ENCODE results near the gene NUDT5.

DNA sequence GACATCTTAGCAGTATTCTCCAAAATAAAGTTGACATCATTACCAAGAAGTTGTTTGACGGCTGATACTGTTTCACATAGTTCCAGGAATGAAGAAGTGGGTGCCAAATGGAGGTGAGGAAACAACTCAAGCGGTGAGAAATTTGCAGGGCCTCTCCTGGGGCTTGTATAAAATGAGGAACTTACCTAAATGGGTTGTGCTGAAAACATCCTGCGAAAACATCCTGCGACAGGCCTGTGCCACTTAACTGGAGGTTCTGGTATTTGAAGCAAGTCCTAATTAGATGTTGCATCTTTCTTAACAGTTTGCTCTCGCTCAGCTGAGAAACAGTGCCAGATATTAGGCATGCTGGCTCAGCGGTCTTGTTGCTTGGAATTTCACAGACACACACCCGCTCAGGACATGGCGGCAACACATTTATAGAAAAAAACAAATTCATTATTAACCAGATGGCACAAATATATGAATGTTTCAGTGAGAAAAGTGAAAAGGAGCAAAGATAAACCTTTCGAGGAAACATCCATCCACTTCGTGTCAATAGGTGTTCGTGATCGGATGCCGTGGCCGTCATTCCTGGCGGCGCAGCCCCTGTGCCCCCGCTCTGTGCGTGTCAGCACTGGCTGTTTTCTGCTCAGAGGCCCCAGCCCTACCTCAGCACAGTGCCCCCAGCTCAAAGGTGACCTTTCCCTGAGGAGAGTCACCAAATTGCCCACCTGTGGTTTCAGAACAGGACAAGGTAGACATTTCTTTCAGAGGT is 48.4 kb upstream of the NUDT5 start:
- TF ChIP-seq POLR2AphosphoS5 (IDR thresholded peaks at IDR 0.05): no peak
- TF ChIP-seq, protein P1, sequence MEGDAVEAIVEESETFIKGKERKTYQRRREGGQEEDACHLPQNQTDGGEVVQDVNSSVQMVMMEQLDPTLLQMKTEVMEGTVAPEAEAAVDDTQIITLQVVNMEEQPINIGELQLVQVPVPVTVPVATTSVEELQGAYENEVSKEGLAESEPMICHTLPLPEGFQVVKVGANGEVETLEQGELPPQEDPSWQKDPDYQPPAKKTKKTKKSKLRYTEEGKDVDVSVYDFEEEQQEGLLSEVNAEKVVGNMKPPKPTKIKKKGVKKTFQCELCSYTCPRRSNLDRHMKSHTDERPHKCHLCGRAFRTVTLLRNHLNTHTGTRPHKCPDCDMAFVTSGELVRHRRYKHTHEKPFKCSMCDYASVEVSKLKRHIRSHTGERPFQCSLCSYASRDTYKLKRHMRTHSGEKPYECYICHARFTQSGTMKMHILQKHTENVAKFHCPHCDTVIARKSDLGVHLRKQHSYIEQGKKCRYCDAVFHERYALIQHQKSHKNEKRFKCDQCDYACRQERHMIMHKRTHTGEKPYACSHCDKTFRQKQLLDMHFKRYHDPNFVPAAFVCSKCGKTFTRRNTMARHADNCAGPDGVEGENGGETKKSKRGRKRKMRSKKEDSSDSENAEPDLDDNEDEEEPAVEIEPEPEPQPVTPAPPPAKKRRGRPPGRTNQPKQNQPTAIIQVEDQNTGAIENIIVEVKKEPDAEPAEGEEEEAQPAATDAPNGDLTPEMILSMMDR (IDR thresholded peaks at IDR 0.05; ENCODE audit: poor library complexity, severe bottlenecking): no peak
- no peak for TF ChIP-seq TAF1 (IDR thresholded peaks at IDR 0.05; ENCODE audit: low read depth)
- TF ChIP-seq EP300 (conservative IDR thresholded peaks at IDR 0.05; ENCODE audit: poor library complexity, severe bottlenecking): no peak
- no peak for TF ChIP-seq EZH2 (IDR thresholded peaks at IDR 0.05; ENCODE audit: borderline replicate concordance, insufficient read depth, low read length, poor library complexity, severe bottlenecking)
- no peak for TF ChIP-seq MXI1 (conservative IDR thresholded peaks at IDR 0.05; ENCODE audit: poor library complexity, severe bottlenecking)
